GM12878 (cell line): ENCODE measurements around the gene KISS1R. TPM values are rescaled to one million over a fixed set of nuclear protein-coding genes. Genes with fewer than 3 reads are reported as not detected.

Experiments
- BRCA1 ChIP-seq: IDR thresholded peaks from 2 replicates; pipeline ENCODE4 v1.6.1; 2011; ENCODE audit warnings: low read depth, low read length, improper control_type of control experiment
- POLR2A ChIP-seq: IDR thresholded peaks from 2 replicates; pipeline ENCODE4 v1.6.1; 2011; ENCODE audit warnings: low read depth, mild to moderate bottlenecking, low read length
- RAD51 ChIP-seq: fragments of 450-650 bp; IDR thresholded peaks from 2 replicates; pipeline ENCODE4 v1.6.1; 2016; ENCODE audit warnings: moderate library complexity, mild to moderate bottlenecking, inconsistent platforms
- SIX5 ChIP-seq: IDR thresholded peaks from 2 replicates; pipeline ENCODE4 v1.6.1; 2011; ENCODE audit warnings: mild to moderate bottlenecking, low read depth, low read length, moderate library complexity; ENCODE audit not compliant: severe bottlenecking
- ZBTB4 ChIP-seq: fragments of 450-650 bp; formaldehyde crosslinking; IDR thresholded peaks from 2 replicates; pipeline ENCODE4 v1.4.0; 2022; ENCODE audit warnings: mild to moderate bottlenecking, moderate library complexity
- polyA plus RNA-seq, 11 experiments: library from polyadenylated mRNA; depleted of rRNA in 4 of 11; unstranded in 6 of 11; stranded (reverse) in 5 of 11; fragments of >200 nt; fragmentation: Nextera tagmentation in 4 of 11; fragmentation: Illumina TruSeq in 1 of 11; extraction: Ambion mirVana in 4 of 11; extraction: Trizol in 1 of 11; gene quantifications; 1 replicate in 1 of 11; 2 replicates in 10 of 11; pipeline versions ENCODE4 v1.2.1 to v1.2.3, GENCODE V29; 2011 to 2016; ENCODE audit warnings: inconsistent platforms in 2 of 11, missing spikeins in 2 of 11, low read depth in 1 of 11
- total RNA-seq, 4 experiments: library from RNA; depleted of rRNA in 3 of 4; stranded (reverse); fragments of >200 nt in 3 of 4; fragmentation: Illumina TruSeq in 1 of 4; extraction: Trizol in 1 of 4; gene quantifications; 2 replicates each; pipeline versions ENCODE4 v1.2.1 to v1.2.3, GENCODE V29; 2013 to 2021
- TF ChIP-seq, protein P1 (sequence below): fragments of 450-650 bp; conservative IDR thresholded peaks from 2 replicates; pipeline ENCODE4 v1.6.1; 2017; ENCODE audit warnings: mild to moderate bottlenecking, moderate library complexity

Gene KISS1R
- total and polyA plus RNA-seq, 10 of the 15 experiments (the other 5 are each of a cell fraction or from before 2014, with no cell fraction given): 0.13 to 2.7 (median 1.4) TPM; not detected in 3

DNA sequence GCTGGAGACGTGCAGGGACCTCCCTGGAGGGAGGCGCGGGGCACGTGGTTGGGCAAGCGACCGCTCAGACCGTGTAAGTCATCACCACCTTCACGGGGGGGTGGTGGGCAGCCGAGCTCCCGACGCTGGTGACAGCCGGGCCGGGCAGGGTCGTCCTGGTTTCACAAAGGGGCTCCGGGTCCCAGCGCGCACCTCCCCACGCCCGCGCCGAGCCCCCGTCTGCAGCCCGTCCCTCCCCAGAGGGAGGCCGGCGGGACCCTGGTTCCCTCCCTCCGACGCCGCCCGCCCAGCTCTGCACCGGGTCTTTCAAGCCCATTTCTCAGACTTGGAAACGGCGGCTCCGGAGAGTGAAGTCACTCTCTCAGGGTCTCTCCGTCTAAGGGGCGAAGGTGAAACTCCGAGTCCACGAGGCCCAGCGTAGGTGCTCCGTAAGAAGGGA lies 8.0 kb downstream of the KISS1R start (continued):
- TF ChIP-seq ZBTB4: peak; percentile 27; the same call in 1 of the 2 replicates
- peak; percentile 63 for TF ChIP-seq POLR2A
- TF ChIP-seq SIX5: no peak
- TF ChIP-seq RAD51: peak; percentile 66
- TF ChIP-seq, protein P1, sequence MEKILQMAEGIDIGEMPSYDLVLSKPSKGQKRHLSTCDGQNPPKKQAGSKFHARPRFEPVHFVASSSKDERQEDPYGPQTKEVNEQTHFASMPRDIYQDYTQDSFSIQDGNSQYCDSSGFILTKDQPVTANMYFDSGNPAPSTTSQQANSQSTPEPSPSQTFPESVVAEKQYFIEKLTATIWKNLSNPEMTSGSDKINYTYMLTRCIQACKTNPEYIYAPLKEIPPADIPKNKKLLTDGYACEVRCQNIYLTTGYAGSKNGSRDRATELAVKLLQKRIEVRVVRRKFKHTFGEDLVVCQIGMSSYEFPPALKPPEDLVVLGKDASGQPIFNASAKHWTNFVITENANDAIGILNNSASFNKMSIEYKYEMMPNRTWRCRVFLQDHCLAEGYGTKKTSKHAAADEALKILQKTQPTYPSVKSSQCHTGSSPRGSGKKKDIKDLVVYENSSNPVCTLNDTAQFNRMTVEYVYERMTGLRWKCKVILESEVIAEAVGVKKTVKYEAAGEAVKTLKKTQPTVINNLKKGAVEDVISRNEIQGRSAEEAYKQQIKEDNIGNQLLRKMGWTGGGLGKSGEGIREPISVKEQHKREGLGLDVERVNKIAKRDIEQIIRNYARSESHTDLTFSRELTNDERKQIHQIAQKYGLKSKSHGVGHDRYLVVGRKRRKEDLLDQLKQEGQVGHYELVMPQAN: no peak
- TF ChIP-seq BRCA1: no peak
